WERI-Rb-1 (cell line): ENCODE results near the gene DDB1.
A peak's percentile ranks its signal among the peaks of the same experiment; 100 is the strongest.

Source experiments
- DNase-seq: peaks from one replicate; pipeline ENCODE4 v3.0.0-alpha.2; 2020
- H3K27ac ChIP-seq: fragments of 250-450 bp; sonication (Bioruptor Pico); 2 replicates; pipeline ENCODE4 v1.5.1; 2020; ENCODE audit warnings: mild to moderate bottlenecking, moderate library complexity
- H3K27me3 ChIP-seq: fragments of 250-450 bp; sonication (Bioruptor Pico); 2 replicates; pipeline ENCODE4 v1.5.1; 2021; ENCODE audit warnings: mild to moderate bottlenecking, low read depth, moderate library complexity; ENCODE audit not compliant: insufficient read depth, severe bottlenecking
- H3K36me3 ChIP-seq: fragments of 250-450 bp; sonication (Bioruptor Pico); 2 replicates; pipeline ENCODE4 v1.5.1; 2020; ENCODE audit warnings: mild to moderate bottlenecking, moderate library complexity
- H3K4me3 ChIP-seq: 2 replicates; pipeline ENCODE4 v1.5.1; 2011; ENCODE audit warnings: low read depth, mild to moderate bottlenecking, control low read depth, low read length
- H3K9me3 ChIP-seq: fragments of 250-450 bp; sonication (Bioruptor Pico); 2 replicates; pipeline ENCODE4 v1.5.1; 2021; ENCODE audit warnings: mild to moderate bottlenecking, moderate library complexity; ENCODE audit not compliant: severe bottlenecking
- CTCF ChIP-seq: IDR thresholded peaks from 2 replicates; pipeline ENCODE4 v1.5.1; 2011; ENCODE audit warnings: low read depth, mild to moderate bottlenecking, control low read depth, inconsistent platforms, low read length

The DDB1 gene

GRCh38 chr11:61292356-61292755 is 40.5 kb downstream of the DDB1 start:
- TF ChIP-seq CTCF: no peak
- H3K27me3 ChIP-seq: no peaks in the 10 kb centered on the region
- peaks cover 17% of the 10 kb centered on the region for H3K36me3 ChIP-seq
- no peak overlapping the region for H3K27ac ChIP-seq
- H3K9me3 ChIP-seq: no peaks in the 10 kb centered on the region
- no peak overlapping the region for H3K4me3 ChIP-seq
- no peak for DNase-seq

GRCh38 chr11:61290905-61291690 is 41.8 kb downstream of the DDB1 start:
- Histone ChIP-seq H3K36me3 (peaks cover 19% of the 10 kb centered on the region), H3K4me3 (no peak overlapping the region)
- TF ChIP-seq CTCF: peak; percentile 33; the same call in 1 of the 2 replicates

DNA sequence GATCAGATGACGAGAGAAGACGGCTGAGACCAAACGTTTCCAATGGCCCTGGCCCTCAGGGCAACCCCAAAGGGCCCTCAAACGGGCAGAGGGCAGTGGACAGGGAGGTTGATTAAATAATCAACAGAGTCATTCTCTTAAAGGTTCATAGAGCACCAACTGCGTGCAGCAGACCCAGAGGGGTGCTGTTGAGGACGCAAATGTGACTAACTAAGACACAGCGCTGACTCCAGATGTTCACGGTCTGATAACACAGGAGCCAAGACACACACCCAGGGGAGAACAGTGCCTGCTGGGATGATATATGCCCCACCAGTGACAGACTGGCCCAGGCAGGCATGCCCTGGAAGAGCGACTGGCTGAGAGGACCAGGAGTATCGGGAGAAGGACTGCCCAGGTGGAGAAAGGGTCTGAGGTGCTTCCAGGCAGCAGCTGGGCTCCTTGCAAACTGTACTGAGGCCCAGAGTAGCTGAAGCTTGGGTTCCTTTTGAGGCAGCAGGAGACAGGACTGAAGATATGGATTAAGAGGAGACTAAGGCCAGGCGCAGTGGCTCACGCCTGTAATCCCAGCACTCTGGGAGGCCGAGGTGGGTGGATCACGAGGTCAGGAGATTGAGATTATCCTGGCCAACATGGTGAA is 45.4 kb downstream of the DDB1 start:
- Histone ChIP-seq H3K36me3 (peaks cover 48% of the 10 kb centered on the region), H3K27ac (no peak overlapping the region), H3K27me3 (no peaks in the 10 kb centered on the region), H3K9me3 (no peaks in the 10 kb centered on the region), H3K4me3 (no peak overlapping the region)
- no peak for TF ChIP-seq CTCF
- peak; percentile 40 for DNase-seq

More at GRCh38 chr11:61290905-61291690, 41.8 kb downstream of the DDB1 start:
- Histone ChIP-seq H3K27me3 (no peaks in the 10 kb centered on the region), H3K27ac (no peak overlapping the region), H3K9me3 (no peaks in the 10 kb centered on the region)
- no peak for DNase-seq

GRCh38 chr11:61283613-61284012 is 49.3 kb downstream of the DDB1 start:
- no peak for DNase-seq
- Histone ChIP-seq H3K27me3 (no peaks in the 10 kb centered on the region), H3K4me3 (no peak overlapping the region), H3K36me3 (peaks cover 46% of the 10 kb centered on the region), H3K27ac (no peak overlapping the region), H3K9me3 (no peaks in the 10 kb centered on the region)
- TF ChIP-seq CTCF: no peak

GRCh38 chr11:61281581-61282250 is 51.2 kb downstream of the DDB1 start:
- Histone ChIP-seq H3K36me3 (peaks cover 46% of the 10 kb centered on the region), H3K9me3 (no peaks in the 10 kb centered on the region), H3K27me3 (no peaks in the 10 kb centered on the region), H3K4me3 (no peak overlapping the region), H3K27ac (no peak overlapping the region)
- DNase-seq: peak; percentile 54
- no peak for TF ChIP-seq CTCF
